Fibroblast of mammary gland (primary cell): ENCODE data around the gene CACNA1E.

Experiments used
- DNase-seq: peaks from one replicate; pipeline ENCODE4 v3.0.0-alpha.2; 2010; ENCODE audit warnings: low read depth
- H3K4me3 ChIP-seq: 2 replicates; pipeline ENCODE4 v1.5.1; 2011; ENCODE audit warnings: low read depth, mild to moderate bottlenecking, low read length, moderate library complexity; ENCODE audit not compliant: control insufficient read depth
- TF ChIP-seq, protein P1 (sequence below): conservative IDR thresholded peaks from 2 replicates; pipeline ENCODE4 v1.5.1; 2011; ENCODE audit warnings: low read depth, low read length, inconsistent platforms; ENCODE audit not compliant: control insufficient read depth, insufficient read depth

Gene CACNA1E

DNA sequence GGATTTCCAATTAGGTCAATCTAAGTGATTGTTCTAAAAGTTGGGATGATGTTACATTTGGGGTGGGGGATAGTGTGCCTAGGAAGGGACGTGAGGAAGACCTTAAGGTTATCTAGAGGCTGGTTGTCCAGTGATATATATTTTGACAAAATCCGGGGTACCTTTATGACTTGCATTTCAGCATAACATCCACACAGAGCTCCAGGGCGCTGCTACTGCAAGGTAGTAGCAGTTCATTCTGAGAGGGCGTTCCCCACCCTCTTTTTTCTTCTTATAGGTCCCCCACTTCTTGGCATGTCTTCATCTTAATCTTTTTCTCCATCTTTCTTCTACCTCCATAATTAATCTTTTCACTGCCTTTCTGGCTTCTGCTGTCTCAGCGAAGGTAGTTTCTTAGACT lies 161.9 kb downstream of the CACNA1E start:
- no peak for DNase-seq
- TF ChIP-seq, protein P1, sequence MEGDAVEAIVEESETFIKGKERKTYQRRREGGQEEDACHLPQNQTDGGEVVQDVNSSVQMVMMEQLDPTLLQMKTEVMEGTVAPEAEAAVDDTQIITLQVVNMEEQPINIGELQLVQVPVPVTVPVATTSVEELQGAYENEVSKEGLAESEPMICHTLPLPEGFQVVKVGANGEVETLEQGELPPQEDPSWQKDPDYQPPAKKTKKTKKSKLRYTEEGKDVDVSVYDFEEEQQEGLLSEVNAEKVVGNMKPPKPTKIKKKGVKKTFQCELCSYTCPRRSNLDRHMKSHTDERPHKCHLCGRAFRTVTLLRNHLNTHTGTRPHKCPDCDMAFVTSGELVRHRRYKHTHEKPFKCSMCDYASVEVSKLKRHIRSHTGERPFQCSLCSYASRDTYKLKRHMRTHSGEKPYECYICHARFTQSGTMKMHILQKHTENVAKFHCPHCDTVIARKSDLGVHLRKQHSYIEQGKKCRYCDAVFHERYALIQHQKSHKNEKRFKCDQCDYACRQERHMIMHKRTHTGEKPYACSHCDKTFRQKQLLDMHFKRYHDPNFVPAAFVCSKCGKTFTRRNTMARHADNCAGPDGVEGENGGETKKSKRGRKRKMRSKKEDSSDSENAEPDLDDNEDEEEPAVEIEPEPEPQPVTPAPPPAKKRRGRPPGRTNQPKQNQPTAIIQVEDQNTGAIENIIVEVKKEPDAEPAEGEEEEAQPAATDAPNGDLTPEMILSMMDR, result no peak
- no peak overlapping the region for H3K4me3 ChIP-seq

DNA sequence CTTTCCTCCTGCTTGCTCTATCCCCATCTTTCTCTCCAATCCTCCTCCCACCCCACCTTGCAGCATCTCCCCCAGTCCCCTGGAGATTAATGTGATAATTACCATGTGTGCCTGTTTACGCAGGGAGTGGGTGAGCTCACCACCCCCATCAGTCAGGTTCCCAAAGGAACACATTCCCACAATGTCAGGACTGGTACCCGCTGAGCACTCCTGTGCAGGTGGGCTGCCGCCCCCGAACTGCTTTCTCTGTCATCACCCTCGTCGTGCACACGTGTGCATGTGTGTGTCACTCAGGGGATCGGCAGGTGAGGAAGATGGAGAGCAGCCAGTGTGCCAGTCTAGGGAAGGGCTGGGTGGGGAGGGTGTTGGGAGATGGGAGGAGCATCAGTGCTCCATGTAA lies 163.4 kb downstream of the CACNA1E start:
- DNase-seq, result no peak
- TF ChIP-seq, protein P1, result no peak
- no peak overlapping the region for H3K4me3 ChIP-seq

DNA sequence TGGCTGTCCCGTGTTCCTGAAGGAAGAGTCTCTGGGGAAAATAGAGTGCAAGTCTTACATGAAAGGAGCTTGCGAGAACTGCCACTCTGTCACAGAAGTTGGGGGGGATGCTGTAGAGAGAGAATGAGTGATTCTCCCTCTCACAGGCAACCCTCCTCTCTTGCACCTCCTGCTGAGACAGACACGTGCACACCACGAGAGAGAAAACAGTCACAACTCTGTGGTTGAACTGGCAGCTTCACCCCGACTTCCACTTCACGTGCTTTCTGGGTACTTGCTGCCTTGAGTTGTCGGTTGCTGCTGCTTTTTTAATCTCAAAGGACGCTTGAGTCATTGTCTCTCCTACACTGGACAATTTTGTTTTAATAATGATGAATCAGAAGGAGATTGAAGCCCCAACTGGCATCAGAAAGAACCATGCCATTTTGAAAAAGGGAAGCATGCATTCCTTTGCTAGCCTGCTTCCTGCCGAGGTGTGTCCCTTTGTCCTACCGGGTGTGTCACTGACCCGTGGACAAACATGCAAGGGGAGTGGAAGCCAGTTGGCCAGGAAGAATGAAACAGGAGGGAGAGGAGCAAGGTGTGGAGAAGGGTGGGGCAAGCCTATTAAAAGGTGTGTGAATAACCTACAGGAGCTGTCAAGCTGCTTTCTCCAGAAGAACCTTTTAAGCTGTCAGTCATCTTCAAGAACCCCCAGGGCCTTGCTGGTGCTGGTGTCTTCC lies 164.2 kb downstream of the CACNA1E start:
- peak; percentile 8 for DNase-seq
- no peak overlapping the region for H3K4me3 ChIP-seq
- TF ChIP-seq, protein P1, result no peak

DNA sequence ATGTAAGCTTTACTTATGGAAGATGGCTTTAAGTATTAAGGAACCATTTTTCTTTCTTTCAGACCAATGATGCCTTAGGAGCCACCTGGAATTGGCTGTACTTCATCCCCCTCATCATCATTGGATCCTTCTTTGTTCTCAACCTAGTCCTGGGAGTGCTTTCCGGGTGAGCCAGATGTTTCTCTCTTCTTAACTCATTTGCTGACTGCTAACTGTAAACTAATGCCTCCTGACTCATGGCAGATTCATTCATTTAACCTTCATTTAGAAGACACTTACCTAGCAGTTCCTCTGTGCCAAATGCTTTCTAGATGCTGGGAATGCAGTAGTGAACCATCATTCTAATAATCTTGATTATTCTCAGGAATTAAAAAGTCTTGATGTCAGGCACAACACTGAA lies 168.0 kb downstream of the CACNA1E start:
- TF ChIP-seq, protein P1, result no peak
- DNase-seq, result no peak
- H3K4me3 ChIP-seq, result no peak overlapping the region

DNA sequence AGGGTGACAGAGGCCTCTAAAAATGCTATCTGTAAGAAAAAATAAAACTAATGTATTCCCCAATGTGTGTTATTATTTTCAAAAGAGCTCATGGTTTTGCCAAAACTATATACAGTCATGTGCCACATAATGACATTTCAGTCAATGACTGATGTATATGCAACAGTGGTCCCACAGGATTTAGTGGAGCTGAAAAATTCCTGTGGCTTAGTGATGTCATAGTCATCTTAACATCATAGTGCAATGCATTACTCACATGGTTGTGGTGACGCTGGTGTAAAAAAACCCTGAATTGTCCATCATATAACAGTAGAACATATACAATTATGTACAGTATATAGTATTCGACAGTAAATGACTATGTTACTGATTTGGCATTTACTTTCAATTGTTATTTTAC lies 172.4 kb downstream of the CACNA1E start:
- TF ChIP-seq, protein P1, result no peak
- peak; percentile 72 for DNase-seq
- H3K4me3 ChIP-seq, result no peak overlapping the region

DNA sequence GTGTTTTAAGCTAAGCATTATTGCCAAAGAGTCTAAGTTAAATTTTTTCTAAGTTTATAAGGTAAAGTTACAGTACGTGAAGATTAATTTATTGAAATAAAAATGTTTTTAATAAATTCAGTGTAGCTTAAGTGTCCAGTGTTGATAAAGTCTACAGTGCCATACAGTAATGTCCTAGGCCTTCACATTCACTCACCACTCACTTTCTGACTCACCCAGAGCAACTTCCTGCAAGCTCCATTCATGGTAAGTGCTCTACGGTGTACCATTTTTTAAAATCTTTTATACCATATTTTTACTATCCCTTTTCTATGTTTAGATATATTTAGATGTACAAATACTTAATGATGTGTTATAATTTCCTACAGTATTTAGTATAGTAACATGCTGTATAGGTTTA lies 173.2 kb downstream of the CACNA1E start:
- peak; percentile 22 for DNase-seq
- TF ChIP-seq, protein P1, result no peak
- no peak overlapping the region for H3K4me3 ChIP-seq
